HT1080 (cell line): Measurements from ENCODE around the gene CBX7. TPM values are rescaled to one million over a fixed set of nuclear protein-coding genes. Genes with fewer than 3 reads are reported as not detected.

Source experiments
- DNase-seq: peaks from one replicate; pipeline ENCODE4 v3.0.0-alpha.2; 2015; ENCODE audit warnings: low read depth
- total RNA-seq: library from RNA; depleted of rRNA; stranded (reverse); fragments of >200 nt; shearing (Covaris generic); gene quantifications from 2 replicates; pipeline ENCODE4 v1.2.3, GENCODE V29; 2014

Gene CBX7
- total RNA-seq, 1 experiment from 2014 or later = 0.79 TPM

- no peak for DNase-seq
These were observed 24.0 kb downstream of the CBX7 start for GRCh38 chr22:39128508-39128907.

GRCh38 chr22:39125622-39126021 is 26.9 kb downstream of the CBX7 start:
- no peak for DNase-seq

- no peak for DNase-seq
These were observed 28.5 kb downstream of the CBX7 start for GRCh38 chr22:39123751-39124581.

- no peak for DNase-seq
These were observed 29.6 kb downstream of the CBX7 start for GRCh38 chr22:39122772-39123470.

GRCh38 chr22:39120983-39121382 is 31.5 kb downstream of the CBX7 start:
- DNase-seq = no peak

GRCh38 chr22:39117585-39118191 is 34.8 kb downstream of the CBX7 start:
- peak; percentile 18 for DNase-seq

- DNase-seq = no peak
These were observed 36.4 kb downstream of the CBX7 start for GRCh38 chr22:39115977-39116621.

- DNase-seq = no peak
These were observed 36.9 kb downstream of the CBX7 start for GRCh38 chr22:39115570-39115969.

- no peak for DNase-seq
These were observed 38.4 kb downstream of the CBX7 start for GRCh38 chr22:39114112-39114511.

- no peak for DNase-seq
These were observed 41.6 kb downstream of the CBX7 start for GRCh38 chr22:39110631-39111561.

GRCh38 chr22:39109361-39109760 is 43.1 kb downstream of the CBX7 start:
- DNase-seq = no peak

- DNase-seq = no peak
These were observed 44.0 kb downstream of the CBX7 start for GRCh38 chr22:39108487-39108886.

- DNase-seq = no peak
These were observed 46.2 kb downstream of the CBX7 start for GRCh38 chr22:39106326-39106725.

- no peak for DNase-seq
These were observed 49.0 kb downstream of the CBX7 start for GRCh38 chr22:39103431-39103830.

- no peak for DNase-seq
These were observed 51.3 kb downstream of the CBX7 start for GRCh38 chr22:39101226-39101625.

- no peak for DNase-seq
These were observed 53.9 kb downstream of the CBX7 start for GRCh38 chr22:39098576-39098975.

- DNase-seq = no peak
These were observed 54.5 kb downstream of the CBX7 start for GRCh38 chr22:39098026-39098425.

GRCh38 chr22:39097098-39098020 is 55.1 kb downstream of the CBX7 start, which contains the start of gene APOBEC3H:
Gene APOBEC3H (plus strand): TSS chr22:39097244. CDS start chr22:39100279, 3,035 bp downstream.
- peak; percentile 46 for DNase-seq

GRCh38 chr22:39095971-39096370 is 56.5 kb downstream of the CBX7 start:
- DNase-seq = no peak
